NCI-H2227 (cell line): Measurements from ENCODE around the gene TARBP1.
"Not testable (repeated sequence)": the region's sequence is repeated elsewhere in the genome, so short reads cannot be mapped to it uniquely, and the experiment has no call there.

Source experiments
- DNase-seq: peaks from one replicate; lab custom pipeline; 2025; ENCODE audit not compliant: unreplicated experiment; lab: John Stamatoyannopoulos, UW

TARBP1 gene

GRCh38 chr1:234437423-234438171 lies 41.4 kb downstream of the TARBP1 start:
- no peak for DNase-seq

GRCh38 chr1:234435620-234436019 lies 43.4 kb downstream of the TARBP1 start:
- DNase-seq, result no peak

DNA sequence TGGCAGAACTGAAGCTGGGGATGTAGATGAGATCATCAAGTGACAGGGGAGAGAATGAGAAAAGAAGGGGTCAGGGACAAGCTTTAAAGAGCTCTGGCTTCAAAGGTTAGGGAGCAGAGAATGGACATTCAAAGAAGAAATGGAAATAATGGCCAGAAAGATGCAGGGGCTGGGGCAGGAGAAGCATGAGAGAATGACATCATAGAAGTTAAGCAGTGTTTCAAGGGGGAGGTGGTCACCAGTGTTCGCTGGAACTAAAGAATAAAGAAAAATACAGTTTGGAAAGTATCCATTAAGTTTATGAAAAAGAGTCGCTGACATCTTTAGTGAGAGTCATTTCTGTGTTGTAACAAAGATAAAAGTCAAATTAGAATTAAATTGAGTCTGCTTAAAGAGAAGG lies 44.3 kb downstream of the TARBP1 start:
- no peak for DNase-seq

- no peak for DNase-seq
Observed at GRCh38 chr1:234433563-234434285, 45.3 kb downstream of the TARBP1 start.

DNA sequence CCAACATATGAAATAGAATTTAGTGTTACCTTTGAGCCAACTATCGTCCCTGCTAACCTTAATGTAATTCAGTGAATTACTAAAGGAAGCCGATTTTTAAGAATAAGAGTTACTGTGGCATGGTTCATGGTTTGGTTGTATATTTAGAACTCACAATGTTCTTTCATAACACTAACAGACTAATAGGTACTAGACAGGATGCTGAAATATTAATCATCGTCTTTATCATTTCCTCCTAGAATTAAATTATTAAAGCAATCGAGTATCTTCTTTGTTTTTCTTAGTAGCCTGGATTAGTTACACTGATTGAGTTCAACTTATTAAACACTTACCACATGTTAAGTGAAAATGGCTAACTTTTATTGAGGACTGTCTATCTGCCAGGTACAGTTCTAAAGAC lies 47.7 kb downstream of the TARBP1 start:
- DNase-seq, result no peak

DNA sequence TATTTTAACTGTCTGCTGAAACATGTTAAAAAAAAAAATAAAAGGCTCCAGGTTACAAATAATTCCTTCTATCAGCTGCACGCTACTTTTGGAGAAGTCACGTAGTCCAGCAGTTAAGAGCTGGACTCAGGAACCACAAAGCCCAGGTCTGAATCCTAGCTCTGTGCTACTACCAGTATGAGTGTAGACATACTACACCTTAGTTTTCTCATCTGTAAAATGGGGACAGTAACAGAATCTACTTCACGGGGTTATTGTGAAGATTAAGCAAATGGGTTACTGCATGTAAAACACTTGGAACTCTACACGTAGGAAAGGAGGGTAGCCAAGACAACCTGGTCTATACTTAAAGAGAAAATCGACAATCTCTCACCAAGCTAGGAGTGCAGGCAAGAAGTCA lies 48.3 kb downstream of the TARBP1 start:
- DNase-seq, result no peak

DNA sequence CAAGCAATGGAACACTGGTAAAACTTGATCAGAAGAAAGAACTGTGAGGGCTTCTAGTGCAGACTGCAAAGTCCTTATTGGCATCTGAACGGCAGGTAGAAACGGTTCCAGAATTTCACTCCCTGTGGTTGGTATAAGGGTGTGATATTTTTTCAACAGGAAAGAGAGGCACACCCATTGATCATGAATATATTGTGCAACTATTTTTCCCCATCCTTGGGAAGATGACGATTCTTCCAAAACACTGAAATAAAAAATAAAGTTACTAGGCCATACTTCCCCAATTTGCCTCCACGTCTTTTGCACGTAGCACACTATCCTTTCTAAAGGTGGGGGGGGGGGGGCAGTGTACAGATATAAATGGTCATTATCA lies 49.6 kb downstream of the TARBP1 start:
- no peak for DNase-seq

DNA sequence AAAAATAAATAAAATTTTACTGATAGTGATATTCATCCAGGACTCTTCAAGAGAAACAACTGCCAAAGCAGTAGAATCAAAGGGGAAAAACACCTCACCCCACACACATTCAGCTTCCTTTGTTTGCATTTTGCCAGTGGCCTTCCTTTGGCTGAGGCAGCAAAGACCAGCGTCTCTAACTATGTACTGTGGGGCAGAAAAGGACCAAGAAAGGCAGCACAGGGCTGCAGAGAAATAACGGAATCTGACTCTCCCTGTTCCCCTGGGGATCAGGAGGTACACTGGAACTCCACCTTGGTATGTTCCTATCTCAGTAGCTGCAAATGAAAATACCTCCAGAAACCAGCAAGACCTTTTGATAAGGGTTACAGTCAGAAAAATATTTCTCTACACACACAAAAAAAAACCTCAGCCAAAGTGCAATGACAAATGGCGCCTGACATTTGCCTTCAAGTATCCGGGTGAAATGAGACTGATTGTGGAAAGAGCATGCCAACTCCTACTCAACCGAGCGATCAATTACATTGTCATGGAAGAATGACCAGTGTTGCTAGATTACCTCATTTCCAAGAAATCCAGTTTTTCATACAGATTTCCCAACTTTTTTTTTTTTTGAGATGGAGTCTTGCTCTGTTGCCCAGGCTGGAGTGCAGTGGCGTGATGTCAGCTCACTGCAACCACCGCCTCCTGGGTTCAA lies 50.9 kb downstream of the TARBP1 start:
- DNase-seq, result no peak

DNA sequence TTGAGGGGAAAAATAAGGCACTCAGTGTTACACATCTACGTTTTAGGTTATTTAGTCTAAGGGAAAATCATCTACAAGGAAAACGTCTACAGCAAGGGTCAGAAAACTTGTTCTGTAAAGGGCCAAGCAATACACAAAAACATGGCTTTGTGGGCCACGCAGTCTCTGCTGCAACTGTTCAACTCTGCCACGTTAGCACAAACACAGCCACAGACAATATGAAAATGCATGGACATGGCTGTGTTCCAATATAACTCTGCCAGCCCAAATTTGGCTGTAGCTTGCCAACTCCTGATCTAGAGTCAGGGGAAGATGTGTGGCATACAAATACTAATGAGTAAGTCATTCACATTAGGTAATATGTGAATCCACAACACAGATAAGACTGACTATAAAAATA lies 65.0 kb downstream of the TARBP1 start:
- DNase-seq, result no peak

DNA sequence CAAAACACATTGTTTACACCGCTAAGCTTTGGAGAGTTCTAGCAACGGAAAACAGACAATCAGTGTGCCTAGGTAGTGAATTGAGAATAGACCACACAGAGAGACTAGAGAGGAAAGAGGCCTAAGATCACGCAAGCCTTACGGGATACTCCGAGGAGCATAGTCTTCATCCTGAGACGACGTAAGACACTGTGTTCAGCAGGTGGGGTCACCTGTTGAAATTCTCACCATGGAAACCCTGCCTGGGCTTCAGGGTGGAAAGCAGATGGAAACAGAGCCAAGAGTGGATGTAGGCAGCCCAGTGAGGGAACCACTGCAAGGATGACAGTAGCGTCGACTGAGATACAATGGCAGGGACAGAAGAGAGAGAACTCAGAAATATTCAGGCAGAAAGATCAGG lies 65.5 kb downstream of the TARBP1 start:
- no peak for DNase-seq

DNA sequence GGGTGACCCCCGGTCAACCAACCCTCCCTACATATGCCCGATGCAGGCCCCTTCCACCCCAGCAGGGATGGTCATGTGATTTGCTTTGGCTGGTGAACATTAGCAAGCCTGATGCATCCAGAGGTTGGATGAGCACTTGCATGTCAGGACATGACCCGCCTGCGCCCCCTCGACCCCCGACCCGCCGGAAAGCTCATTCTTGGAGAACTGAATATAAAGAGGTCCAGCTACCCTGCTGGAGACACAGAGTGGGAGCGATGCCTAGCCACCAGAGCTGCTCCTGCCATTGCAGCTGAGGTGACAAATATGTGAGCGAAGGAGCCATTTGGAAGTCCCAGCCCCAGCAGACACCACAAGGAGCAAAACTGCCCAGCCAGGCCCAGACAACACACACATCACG lies 66.1 kb downstream of the TARBP1 start:
- DNase-seq, result no peak

- DNase-seq, result no peak
Observed at GRCh38 chr1:234409328-234409727, 69.7 kb downstream of the TARBP1 start.

DNA sequence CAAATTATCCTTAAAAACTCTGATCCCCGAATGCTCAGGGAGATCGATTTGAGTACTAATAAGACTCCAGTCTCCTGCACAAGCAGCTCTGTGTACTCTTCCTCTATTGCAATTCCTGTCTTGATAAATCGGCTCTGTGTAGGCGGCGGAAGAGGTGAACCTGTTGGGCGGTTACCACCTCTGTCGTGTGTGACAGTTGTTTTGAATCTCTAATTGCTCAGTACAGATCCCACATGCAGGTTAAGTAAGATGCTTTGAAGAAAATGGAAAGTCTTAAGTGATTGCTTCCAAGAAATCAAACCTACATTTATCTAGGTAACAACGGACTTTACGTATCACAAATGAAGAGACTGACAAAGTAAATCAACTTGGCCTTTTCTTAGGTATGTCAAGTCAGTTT lies 70.2 kb downstream of the TARBP1 start:
- no peak for DNase-seq

- DNase-seq, result no peak
Observed at GRCh38 chr1:234406871-234407270, 72.1 kb downstream of the TARBP1 start.

DNA sequence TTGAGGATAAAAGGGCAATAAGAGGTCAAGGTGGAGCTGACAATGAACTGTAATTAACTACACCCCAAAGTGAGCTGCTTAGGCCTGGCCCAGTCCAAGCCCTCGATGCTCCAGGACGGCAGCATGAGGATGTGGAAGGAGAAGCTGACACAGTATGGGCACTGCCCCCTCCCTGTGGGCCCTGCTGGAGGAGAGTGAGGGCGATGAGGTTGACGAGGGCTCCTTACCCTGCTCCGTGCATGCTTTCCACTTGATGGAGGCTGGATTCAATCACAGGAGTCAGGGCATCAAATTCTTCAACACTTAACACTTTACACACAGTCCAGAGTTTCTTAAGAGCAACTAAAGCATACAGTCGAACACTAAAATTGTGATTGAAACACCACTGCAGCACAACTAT lies 73.3 kb downstream of the TARBP1 start:
- no peak for DNase-seq

GRCh38 chr1:234402939-234403338 lies 76.0 kb downstream of the TARBP1 start:
- no peak for DNase-seq

- DNase-seq, result no peak
Observed at GRCh38 chr1:234401658-234402057, 77.3 kb downstream of the TARBP1 start.

DNA sequence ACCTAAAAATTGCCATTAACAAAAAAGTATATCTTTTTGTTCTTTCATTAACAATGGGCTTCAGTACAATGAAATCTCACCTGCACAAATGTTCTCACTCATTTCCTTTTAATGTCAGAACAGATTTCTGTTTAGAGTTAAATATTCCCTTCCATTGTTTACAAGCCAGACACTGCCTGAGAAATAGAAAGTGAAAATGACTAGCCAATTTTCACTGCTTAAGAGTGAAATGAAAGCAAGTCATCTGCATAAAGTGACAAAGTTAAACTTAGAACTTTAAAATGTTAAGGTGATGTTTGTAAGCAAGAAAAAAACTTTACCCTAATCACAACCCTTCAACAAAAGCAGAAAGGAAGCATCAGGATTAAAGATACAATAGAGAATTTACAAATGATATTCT lies 78.2 kb downstream of the TARBP1 start:
- DNase-seq, result no peak

DNA sequence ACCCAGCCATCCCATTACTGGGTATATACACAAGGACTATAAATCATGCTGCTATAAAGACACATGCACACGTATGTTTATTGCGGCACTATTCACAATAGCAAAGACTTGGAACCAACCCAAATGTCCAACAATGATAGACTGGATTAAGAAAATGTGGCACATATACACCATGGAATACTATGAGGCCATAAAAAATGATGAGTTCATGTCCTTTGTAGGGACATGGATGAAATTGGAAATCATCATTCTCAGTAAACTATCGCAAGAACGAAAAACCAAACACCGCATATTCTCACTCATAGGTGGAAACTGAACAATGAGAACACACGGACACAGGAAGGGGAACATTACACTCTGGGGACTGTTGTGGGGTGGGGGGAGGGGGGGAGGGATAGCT lies 79.5 kb downstream of the TARBP1 start:
- not testable (repeated sequence) for DNase-seq

DNA sequence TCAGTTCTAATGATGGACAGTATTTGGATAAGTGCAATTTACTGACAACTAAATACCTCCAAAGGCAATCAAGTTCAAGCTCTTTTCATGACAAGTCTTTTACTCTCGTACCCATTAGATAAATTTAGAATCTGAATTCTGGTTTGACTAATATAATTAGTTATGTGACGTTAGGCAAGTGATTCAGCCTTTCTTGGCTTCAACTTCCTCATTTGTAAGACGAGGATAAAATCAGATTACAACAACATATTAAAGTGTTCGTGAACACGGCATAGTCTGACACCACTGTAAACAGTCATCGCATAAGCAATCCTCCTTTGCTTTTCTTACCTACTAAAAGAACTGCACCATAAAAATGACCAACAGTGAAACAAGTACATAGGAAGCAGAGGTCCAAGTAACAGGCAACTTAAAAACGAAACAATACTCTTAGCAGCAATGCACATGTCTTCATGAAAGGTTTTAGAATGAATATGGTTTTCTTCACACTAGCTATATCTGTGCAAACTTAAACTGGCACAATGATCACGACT lies 80.1 kb downstream of the TARBP1 start:
- no peak for DNase-seq

GRCh38 chr1:234397732-234398131 lies 81.2 kb downstream of the TARBP1 start:
- DNase-seq, result no peak

DNA sequence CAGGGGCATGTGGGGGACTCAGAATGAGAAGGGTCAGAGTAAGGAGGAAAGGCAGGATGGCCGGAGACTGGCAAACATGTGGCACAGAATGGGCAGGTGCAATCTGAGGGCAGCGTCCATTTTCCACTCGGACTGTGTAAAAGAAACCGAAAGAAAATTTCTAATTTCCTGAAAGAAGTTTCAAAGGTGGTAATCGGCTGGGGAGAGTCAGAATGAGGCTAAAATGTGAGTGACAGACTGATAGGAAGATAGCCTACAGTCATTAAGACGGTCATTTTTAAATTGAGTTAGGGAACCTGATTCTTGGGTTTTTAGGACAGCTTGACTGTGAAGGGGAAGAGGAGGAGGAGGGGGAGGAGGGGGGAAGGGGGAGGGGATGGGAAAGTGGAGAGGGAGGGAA lies 82.1 kb downstream of the TARBP1 start:
- no peak for DNase-seq
